ENCODE data around the gene TNPO1.

TNPO1 gene

DNA sequence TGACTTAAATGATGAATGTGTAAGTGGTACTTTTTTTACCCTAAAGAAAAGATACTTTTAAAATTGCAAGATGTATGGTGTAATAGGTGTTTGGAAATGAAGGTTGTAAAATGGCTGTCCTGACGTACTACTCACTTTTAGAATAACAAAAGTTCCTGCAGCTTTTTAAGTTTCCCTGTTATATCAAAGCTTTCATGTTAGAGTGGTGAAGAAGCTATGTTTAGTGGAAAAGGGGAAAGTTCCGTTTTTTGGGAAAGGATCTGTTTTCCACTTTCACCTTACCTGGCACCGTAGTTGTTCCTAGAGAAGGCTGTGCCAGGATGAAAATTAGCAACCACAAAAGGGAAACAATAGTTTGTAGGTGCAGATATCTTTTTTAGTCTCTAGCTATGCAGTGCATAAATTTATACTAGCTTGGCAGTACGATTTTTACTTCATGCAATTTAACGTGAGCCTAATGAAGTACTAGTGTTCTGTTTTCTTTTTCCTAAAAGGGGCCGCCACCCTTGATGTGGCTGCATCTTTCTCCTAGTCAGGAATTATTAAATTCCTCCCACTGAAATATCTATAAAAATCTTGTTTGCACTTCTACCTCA lies 1.3 kb downstream of the TNPO1 start:
- no peak for FAIRE-seq
- DNase-seq (ENCODE audit: low spot score): no peak

GRCh38 chr5:72818866-72819534 lies 2.5 kb downstream of the TNPO1 start:
- no peak for FAIRE-seq
- DNase-seq (ENCODE audit: low spot score): peak; percentile 34

- no peak for DNase-seq (ENCODE audit: low spot score)
- no peak for FAIRE-seq
Observed at GRCh38 chr5:72821776-72822175, 5.3 kb downstream of the TNPO1 start.

DNA sequence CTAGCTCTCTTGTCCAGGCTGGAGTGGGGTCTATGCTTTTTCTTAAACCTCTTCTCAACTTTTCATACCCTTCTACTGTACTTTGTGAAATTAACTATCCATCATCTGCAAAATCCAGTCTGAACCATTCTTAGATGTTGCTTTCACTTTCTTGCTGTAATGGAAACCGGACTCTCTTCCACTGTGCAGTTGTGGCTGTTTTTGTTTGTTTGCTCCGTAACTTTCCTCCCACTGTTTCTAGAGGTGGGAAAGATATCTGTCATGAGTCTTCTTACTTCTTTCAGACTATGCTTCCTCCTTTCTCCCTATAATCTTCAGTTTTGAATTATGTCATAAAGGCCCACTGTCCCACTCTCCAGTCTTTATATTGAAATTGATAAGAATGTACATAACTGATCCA lies 6.5 kb downstream of the TNPO1 start:
- FAIRE-seq (no peak), DNase-seq (ENCODE audit: low spot score) (no peak)

DNA sequence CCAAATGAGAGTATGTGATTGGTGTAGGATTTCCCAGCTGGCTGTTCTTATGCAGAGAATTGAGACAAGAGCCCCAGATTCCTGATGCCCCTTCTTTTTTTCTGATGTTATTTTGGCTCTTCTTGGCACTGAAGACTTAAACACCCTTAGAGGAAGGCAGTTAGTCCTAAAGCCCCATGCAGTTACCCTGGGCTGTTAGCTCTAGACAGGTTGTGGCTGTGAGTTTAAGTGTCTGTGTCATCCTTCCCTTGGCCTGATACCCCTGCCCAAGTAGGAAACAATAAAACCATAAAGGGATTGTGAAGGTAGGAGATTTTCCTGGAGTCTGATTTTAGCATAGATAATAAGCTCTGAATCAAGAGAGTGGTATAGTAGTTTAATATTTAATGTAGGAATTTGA lies 13.2 kb downstream of the TNPO1 start:
- DNase-seq (ENCODE audit: low spot score): no peak
- no peak for FAIRE-seq

- no peak for DNase-seq (ENCODE audit: low spot score)
- FAIRE-seq: no peak
Observed at GRCh38 chr5:72830362-72830761, 13.9 kb downstream of the TNPO1 start.

DNA sequence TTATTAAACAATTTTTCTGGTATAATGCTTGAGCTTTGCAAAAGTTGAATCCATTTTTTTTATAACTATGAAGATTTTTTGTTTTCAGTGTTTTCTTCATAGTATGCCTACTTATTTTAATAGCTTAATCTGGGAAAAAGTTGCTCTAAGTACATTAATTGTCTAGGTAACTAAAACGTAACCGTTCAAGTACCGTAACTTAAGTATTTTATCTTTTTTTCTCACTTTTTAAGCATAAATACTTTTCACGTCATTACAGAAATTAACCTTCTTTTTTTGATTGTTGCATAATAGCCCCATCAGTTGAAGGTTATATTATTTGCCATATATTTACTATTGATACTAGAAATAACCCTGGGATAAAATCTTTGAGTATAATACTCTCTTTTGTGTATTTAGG lies 15.2 kb downstream of the TNPO1 start:
- no peak for DNase-seq (ENCODE audit: low spot score)
- FAIRE-seq: no peak

DNA sequence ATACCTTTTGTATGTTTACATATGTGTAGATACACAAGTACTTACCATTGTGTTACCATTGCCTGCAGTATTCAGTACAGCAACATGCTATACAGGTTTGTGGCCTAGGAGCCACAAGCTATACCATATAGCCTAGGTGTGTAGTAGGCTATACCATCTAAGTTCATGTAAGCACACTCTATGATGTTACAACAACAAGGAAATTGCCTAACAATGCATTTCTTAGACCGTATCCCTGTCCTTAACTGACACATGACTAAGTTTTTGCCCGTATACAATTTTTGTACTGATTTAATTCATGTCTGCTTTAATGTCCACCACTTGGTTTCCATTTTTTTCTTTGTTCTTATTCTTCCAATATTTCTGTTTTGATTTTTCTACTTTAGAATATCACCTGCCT lies 18.5 kb downstream of the TNPO1 start:
- no peak for FAIRE-seq
- DNase-seq (ENCODE audit: low spot score): no peak

GRCh38 chr5:72835633-72836032 lies 19.2 kb downstream of the TNPO1 start:
- no peak for DNase-seq (ENCODE audit: low spot score)
- no peak for FAIRE-seq

- FAIRE-seq (no peak), DNase-seq (ENCODE audit: low spot score) (no peak)
Observed at GRCh38 chr5:72836810-72837209, 20.3 kb downstream of the TNPO1 start.

GRCh38 chr5:72837524-72838096 lies 21.1 kb downstream of the TNPO1 start:
- FAIRE-seq: no peak
- no peak for DNase-seq (ENCODE audit: low spot score)

- DNase-seq (ENCODE audit: low spot score) (no peak), FAIRE-seq (no peak)
Observed at GRCh38 chr5:72840041-72840440, 23.6 kb downstream of the TNPO1 start.

- FAIRE-seq (no peak), DNase-seq (ENCODE audit: low spot score) (no peak)
Observed at GRCh38 chr5:72841756-72842535, 25.5 kb downstream of the TNPO1 start.

- FAIRE-seq (no peak), DNase-seq (ENCODE audit: low spot score) (no peak)
Observed at GRCh38 chr5:72842816-72843215, 26.4 kb downstream of the TNPO1 start.

DNA sequence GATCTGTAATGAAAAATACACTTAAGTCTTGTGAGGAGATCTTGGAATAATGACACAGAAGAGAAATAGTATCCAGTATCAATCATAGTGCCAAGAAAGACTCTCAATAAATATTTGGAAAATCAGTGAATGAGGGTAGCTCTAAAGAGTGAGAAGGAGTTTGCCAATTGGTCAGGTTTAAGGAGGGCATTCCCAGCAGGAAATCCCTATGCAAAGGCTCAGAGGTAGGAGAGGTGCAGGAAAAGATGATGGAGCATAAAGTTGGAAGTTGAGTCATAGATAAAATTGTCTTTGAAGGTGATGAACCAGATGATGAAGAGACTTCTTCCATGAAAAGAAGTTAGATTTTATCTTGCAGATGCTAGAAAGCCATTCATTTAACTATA lies 27.8 kb downstream of the TNPO1 start:
- no peak for FAIRE-seq
- DNase-seq (ENCODE audit: low spot score): no peak

- no peak for DNase-seq (ENCODE audit: low spot score)
- FAIRE-seq: no peak
Observed at GRCh38 chr5:72845889-72846288, 29.4 kb downstream of the TNPO1 start.

DNA sequence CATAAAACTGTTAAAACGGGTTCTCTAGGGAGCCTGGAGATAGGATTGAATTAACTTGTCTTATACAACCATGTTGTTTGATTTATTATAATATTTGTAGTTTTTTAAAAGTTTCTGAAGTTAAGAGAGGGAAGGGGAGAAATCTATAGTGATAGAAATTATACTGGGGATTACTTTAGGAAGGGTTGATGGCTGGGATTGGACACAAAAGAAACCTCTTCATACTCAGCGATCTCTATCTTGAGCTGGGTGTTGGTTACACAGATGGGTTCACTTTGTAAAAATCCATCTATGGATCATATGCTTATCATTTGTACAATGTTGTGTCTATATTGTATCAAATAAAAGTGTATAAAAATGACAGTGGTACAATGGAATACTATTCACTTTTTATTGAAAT lies 30.0 kb downstream of the TNPO1 start:
- FAIRE-seq: no peak
- DNase-seq (ENCODE audit: low spot score): no peak

- FAIRE-seq: no peak
Observed at GRCh38 chr5:72847439-72847838, 31.0 kb downstream of the TNPO1 start.

GRCh38 chr5:72847989-72848473 lies 31.6 kb downstream of the TNPO1 start:
- FAIRE-seq (no peak), DNase-seq (ENCODE audit: low spot score) (peak; percentile 87)

More at GRCh38 chr5:72847439-72847838, 31.0 kb downstream of the TNPO1 start:
- DNase-seq (ENCODE audit: low spot score): no peak

DNA sequence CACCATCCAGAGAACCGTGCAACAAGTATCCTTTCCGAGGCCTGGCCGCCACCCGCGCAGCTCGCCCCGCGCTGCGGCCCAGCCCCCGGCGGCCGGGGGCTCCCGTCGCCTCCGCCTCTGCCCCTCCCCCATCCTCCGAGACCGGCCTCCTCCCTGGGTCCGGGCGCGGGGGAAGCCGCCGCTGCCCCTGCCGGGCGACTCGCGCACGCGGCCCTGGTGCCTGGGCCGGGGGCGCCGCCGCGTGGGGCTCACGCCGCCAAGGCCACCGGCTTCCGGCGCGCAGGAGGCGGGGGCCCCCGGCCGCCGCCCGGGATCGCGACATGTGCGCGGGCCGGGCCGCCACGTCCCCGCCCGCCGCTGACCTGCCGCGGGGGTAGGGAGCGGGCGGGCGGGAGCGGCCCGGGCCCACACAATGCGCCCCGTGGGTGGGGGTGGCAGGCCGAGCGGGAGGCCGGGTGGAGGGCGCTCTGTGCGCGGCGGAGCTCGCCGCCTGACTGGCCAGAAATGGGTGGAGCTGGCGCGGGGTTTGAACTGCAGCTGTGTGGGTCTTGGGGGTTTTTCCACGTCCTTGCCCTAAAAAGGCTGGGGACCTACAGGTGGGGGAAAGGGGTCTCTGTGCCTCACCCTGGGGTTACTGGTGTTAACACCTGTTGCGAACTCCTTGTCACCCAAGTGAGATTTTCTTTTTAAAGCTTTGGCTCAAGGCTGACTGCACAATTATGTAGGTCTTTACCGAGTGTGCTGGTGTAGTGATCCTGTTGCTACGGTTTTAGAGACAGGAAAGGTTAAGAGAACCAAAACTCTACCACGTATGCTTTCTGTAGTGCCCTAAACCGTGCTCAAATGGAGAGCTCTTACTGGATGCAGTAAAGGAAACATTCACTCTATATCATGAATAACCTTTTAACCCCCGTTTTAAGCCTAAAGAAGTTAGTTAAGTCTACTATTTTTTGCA lies 32.3 kb downstream of the TNPO1 start:
- no peak for FAIRE-seq
- peak; percentile 57 for DNase-seq (ENCODE audit: low spot score)

DNA sequence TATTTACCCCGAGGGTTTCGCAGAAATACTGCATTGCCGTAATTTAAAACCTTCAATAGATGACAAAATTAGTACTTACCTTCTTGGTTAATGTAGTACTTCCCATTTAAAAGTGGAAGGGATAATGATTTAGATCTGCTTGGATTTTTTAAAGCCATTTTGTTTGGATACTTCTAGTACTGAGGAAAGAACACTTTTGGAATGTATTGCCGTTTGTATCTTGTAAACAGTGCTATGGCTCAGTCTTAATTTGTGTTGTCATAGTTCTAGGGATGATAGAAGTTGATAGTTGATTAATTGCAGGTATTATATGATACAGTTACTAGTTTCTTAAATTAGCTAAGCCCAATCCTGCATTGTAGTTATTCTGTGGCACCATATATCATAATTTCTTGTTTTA lies 33.1 kb downstream of the TNPO1 start:
- FAIRE-seq (no peak), DNase-seq (ENCODE audit: low spot score) (no peak)
